Omental fat pad (tissue), 4 donors: Measurements from ENCODE around the gene SSR4. TPM values are rescaled to one million over a fixed set of nuclear protein-coding genes. Genes with fewer than 3 reads are reported as not detected.

Source experiments
- ATAC-seq: fragments of 150-250 bp; one replicate; pipeline ENCODE4 v1.9.1; 2016; ENCODE audit warnings: mild to moderate bottlenecking, moderate library complexity; ENCODE audit not compliant: low FRiP score
- DNase-seq: peaks from one replicate; pipeline ENCODE4 v3.0.0-alpha.2; 2019; ENCODE audit warnings: low spot score
- total RNA-seq, 4 donors: library from RNA; depleted of rRNA; stranded (reverse); fragments of >200 nt; gene quantifications; one replicate each; pipeline ENCODE4 v1.1.0, GENCODE V29; 2016
- TF ChIP-seq, protein P1 (sequence below), 3 donors: fragments of 450-650 bp; IDR thresholded peaks; one replicate each; pipeline ENCODE4 v1.5.1; 2016 to 2017; ENCODE audit warnings: antibody characterized with exemption in 3 of 3, mild to moderate bottlenecking in 3 of 3, moderate library complexity in 2 of 3

SSR4 gene
- total RNA-seq, 4 donors from 2014 or later, result 126 to 249 (median 179) TPM

DNA sequence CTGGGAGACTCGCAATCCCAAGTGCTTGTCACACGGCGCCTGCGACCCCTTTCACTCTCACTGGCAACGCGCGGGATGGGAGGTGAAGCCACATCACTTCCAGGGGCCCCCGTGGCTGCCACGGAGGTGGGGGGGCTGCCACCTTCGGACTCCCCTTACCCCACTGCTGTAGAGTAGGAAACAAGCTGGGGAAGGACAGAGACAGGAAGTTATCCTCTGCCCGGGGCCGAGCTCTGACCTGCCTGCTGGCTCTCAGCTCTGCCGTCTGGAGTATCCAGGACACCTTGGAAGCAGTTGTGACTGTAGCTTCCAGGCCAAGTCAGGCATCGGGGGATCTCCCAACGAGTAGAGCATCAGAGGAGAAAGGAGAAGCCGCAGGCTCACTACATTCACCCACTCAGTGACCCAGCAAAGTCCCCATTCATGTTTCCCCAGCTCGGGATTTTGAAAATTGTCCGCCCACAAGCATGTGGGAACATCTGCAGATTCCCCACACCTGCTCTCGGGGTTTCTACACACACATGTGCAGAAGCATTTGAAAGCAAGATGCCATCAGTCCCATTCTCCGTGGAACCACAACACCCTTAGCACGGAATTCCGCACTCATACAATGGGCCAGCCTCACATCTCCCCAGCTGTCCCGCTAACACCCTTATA, 25.0 kb downstream of the SSR4 start:
- DNase-seq (no peak), ATAC-seq (no peak)
- TF ChIP-seq, protein P1, sequence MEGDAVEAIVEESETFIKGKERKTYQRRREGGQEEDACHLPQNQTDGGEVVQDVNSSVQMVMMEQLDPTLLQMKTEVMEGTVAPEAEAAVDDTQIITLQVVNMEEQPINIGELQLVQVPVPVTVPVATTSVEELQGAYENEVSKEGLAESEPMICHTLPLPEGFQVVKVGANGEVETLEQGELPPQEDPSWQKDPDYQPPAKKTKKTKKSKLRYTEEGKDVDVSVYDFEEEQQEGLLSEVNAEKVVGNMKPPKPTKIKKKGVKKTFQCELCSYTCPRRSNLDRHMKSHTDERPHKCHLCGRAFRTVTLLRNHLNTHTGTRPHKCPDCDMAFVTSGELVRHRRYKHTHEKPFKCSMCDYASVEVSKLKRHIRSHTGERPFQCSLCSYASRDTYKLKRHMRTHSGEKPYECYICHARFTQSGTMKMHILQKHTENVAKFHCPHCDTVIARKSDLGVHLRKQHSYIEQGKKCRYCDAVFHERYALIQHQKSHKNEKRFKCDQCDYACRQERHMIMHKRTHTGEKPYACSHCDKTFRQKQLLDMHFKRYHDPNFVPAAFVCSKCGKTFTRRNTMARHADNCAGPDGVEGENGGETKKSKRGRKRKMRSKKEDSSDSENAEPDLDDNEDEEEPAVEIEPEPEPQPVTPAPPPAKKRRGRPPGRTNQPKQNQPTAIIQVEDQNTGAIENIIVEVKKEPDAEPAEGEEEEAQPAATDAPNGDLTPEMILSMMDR (IDR thresholded peaks at IDR 0.05), result no peak

DNA sequence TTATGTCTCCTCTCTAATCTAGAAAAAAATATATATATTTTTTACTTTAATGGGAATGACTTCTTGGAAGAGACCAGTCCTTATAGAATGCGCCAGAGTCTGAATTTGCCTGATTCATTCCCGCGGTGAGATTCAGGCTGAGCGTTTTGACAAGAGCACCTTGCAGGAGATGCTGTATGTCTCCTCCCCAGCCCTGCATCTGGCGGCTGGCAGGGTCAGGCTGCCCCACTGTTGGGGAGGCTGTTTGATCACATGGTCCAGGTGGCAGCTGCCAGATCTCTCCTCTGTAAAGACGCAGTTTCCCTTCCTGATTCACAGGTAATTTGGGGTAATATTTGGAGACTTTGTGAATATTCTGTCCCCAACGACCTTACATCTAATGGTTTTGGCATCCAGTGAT, 26.1 kb downstream of the SSR4 start:
- TF ChIP-seq, protein P1 (IDR thresholded peaks at IDR 0.05), result no peak
- DNase-seq, result no peak

GRCh38 chrX:153821066-153821465, 26.6 kb downstream of the SSR4 start:
- TF ChIP-seq, protein P1 (IDR thresholded peaks at IDR 0.05), result no peak
- no peak for DNase-seq
- no peak for ATAC-seq

More for the DNA sequence above, 26.1 kb downstream of the SSR4 start:
- ATAC-seq, result no peak

GRCh38 chrX:153824348-153824747, 29.9 kb downstream of the SSR4 start:
- no peak for DNase-seq
- no peak for ATAC-seq
- TF ChIP-seq, protein P1 (IDR thresholded peaks at IDR 0.05), result no peak

DNA sequence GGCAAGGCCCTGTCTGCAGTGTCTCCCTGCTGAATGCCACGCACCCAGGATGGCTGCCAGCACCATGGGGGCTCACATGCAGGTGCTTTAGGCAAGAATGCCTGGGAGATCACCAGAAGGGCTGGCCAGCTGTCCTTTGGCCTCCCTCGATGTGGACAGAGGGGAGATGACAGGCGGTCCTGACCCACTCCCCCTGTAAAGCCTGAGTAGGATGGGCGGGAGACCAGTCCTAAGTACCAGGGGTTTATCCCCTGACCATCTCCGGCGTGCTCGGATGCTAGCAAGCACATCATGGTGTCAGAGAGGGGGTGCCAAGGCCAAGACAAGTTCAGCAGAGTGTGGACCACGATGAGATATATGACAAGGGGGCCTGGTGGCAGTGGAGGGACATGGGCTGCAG, 30.6 kb downstream of the SSR4 start:
- no peak for ATAC-seq
- no peak for DNase-seq
- TF ChIP-seq, protein P1 (IDR thresholded peaks at IDR 0.05), result no peak

GRCh38 chrX:153827016-153827415, 32.5 kb downstream of the SSR4 start:
- ATAC-seq (no peak), DNase-seq (no peak)
- TF ChIP-seq, protein P1 (IDR thresholded peaks at IDR 0.05), result no peak

DNA sequence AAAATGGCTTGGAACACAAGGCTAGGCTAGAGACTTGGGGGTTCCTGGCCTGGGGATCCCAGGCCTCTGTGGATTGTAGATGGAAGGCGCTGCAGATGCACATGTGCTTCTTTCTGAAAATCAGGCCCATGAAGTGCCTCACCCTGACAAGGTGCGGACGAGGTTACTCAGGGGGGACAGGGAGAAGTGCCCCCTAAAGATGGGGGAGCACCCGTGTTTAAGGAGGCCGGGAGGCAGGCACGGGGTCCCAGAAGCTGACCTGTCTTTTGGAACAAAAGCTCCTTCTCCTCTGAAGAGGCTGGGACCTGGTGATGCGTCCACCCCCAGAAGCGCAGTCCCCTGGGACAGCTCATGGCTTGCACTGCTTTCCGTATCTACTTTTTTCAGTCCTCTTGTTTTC, 33.4 kb downstream of the SSR4 start:
- TF ChIP-seq, protein P1 (IDR thresholded peaks at IDR 0.05), result no peak
- no peak for DNase-seq
- ATAC-seq, result no peak
